DOHH2 (cell line): ENCODE data around the gene IL12A.

Experiments
- H3F3A ChIP-seq: fragments of 200-600 bp; sonication (generic), shearing (Covaris generic); 2 replicates; pipeline ENCODE4 v1.6.0; 2016; ENCODE audit warnings: antibody characterized with exemption, mild to moderate bottlenecking; ENCODE audit not compliant: control insufficient read depth, insufficient read depth
- H3K27ac ChIP-seq: fragments of 200-600 bp; sonication (generic); 2 replicates; pipeline ENCODE4 v1.5.1; 2014; ENCODE audit warnings: low read depth, mild to moderate bottlenecking, low read length, moderate library complexity
- H3K27me3 ChIP-seq: fragments of 200-600 bp; sonication (generic); 2 replicates; pipeline ENCODE4 v1.6.1; 2014; ENCODE audit warnings: mild to moderate bottlenecking, low read length, mixed read lengths; ENCODE audit not compliant: control insufficient read depth
- H3K36me3 ChIP-seq: fragments of 200-600 bp; sonication (generic); 2 replicates; pipeline ENCODE4 v1.6.1; 2014; ENCODE audit warnings: mild to moderate bottlenecking, low read length, moderate library complexity, mixed read lengths; ENCODE audit not compliant: control insufficient read depth
- H3K4me1 ChIP-seq: fragments of 200-600 bp; sonication (generic); 2 replicates; pipeline ENCODE4 v1.6.1; 2014; ENCODE audit warnings: mild to moderate bottlenecking, low read length, mixed read lengths; ENCODE audit not compliant: control insufficient read depth
- H3K4me2 ChIP-seq: fragments of 200-600 bp; sonication (generic); 2 replicates; pipeline ENCODE4 v1.6.0; 2014; ENCODE audit warnings: mild to moderate bottlenecking, low read length, moderate library complexity
- H3K4me3 ChIP-seq: fragments of 200-600 bp; sonication (generic); 2 replicates; pipeline ENCODE4 v1.5.1; 2014; ENCODE audit warnings: mild to moderate bottlenecking, low read length, mixed read lengths
- H3K79me2 ChIP-seq: fragments of 200-600 bp; sonication (generic); 2 replicates; pipeline ENCODE4 v1.6.1; 2014; ENCODE audit warnings: mild to moderate bottlenecking, low read length, mixed read lengths; ENCODE audit not compliant: control insufficient read depth
- H3K9me2 ChIP-seq: fragments of 200-600 bp; sonication (generic); replicated peaks from 2 replicates; pipeline ENCODE4 v1.6.1; 2014; ENCODE audit warnings: mild to moderate bottlenecking, low read length, mixed read lengths; ENCODE audit not compliant: control insufficient read depth
- H3K9me3 ChIP-seq: fragments of 200-600 bp; sonication (generic); 2 replicates; pipeline ENCODE4 v1.6.1; 2014; ENCODE audit warnings: antibody characterized with exemption, low read length, mixed read lengths; ENCODE audit not compliant: control insufficient read depth, insufficient read depth
- H4K20me1 ChIP-seq: fragments of 200-600 bp; sonication (generic); 2 replicates; pipeline ENCODE4 v1.6.0; 2014; ENCODE audit warnings: low read depth, mild to moderate bottlenecking, antibody characterized with exemption, low read length, moderate library complexity; ENCODE audit not compliant: control insufficient read depth, insufficient read depth
- CTCF ChIP-seq: fragments of 200-600 bp; sonication (generic); IDR thresholded peaks from one replicate; pipeline ENCODE4 v1.5.1; 2014; ENCODE audit warnings: antibody characterized with exemption, mild to moderate bottlenecking, low read depth, low read length; ENCODE audit not compliant: poor library complexity, severe bottlenecking
- EZH2phosphoT487 ChIP-seq: fragments of 200-600 bp; sonication (generic); IDR thresholded peaks from 2 replicates; pipeline ENCODE4 v1.6.1; 2017; ENCODE audit warnings: borderline replicate concordance, mild to moderate bottlenecking, antibody characterized with exemption, low read length, moderate library complexity, mixed read lengths

IL12A gene

DNA sequence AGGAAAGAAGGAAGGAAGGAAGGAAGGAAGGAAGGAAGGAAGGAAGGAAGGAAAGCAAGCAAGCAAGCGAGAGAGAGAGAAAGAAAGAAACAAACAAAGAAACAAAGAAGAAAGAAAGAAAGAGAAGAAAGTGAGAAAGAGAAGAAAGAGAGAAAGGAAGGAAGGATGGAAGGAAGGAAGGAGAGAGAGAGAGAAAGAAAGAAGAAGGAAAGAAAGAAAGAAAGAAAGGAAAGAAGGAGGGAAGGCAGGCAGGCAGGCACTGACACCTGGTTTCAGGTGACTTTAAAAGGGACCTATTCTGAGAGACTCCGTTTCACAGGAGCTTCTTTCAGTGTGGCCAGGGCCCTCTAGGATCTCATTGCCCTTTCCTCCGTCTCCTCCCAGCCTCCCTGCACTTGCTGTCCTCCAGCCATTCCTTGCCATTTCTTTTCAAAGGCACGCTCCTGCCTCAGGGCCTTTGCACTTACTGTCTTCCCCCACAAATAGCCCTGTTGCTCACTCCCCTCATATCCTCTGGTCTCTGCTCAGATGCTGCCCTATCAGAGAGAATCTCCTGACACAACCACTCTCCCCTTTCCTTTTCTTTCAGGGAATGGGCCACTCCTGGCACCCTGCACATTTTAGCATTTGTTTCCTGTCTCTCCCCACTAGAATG is 31.5 kb downstream of the IL12A start:
- H3K27ac ChIP-seq = no peak overlapping the region
- no peak overlapping the region for H3K4me2 ChIP-seq
- no peak overlapping the region for H3K4me3 ChIP-seq
- H3K9me3 ChIP-seq = no peaks in the 10 kb centered on the region
- no peaks in the 10 kb centered on the region for H3K4me1 ChIP-seq
- peaks cover 6% of the 10 kb centered on the region for H3K27me3 ChIP-seq
- TF ChIP-seq CTCF (no peak), EZH2phosphoT487 (no peak)
- no peaks in the 10 kb centered on the region for H3F3A ChIP-seq
- H3K36me3 ChIP-seq = no peaks in the 10 kb centered on the region
- H4K20me1 ChIP-seq = no peaks in the 10 kb centered on the region
- no peaks in the 10 kb centered on the region for H3K9me2 ChIP-seq
- no peaks in the 10 kb centered on the region for H3K79me2 ChIP-seq

DNA sequence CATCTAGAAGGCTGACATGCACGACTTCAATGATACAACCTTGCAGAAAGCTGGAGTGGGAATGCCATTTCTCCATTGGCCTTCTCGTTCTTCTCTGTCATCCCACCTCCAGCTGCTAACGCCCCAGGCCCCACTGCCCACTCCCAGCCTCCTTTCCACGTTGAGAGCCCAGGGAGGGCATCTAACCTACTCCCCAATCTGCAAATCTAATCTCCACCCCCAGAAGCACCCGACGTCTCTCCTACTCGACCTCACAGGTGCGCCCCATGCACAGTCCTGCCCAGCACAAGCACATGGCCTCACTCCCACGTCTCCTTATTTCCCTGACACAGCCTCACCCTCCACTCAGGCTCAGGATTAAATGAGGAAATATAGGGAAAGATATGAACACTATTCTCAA is 33.4 kb downstream of the IL12A start:
- H3K79me2 ChIP-seq = no peaks in the 10 kb centered on the region
- TF ChIP-seq EZH2phosphoT487 = no peak
- no peak for TF ChIP-seq CTCF
- peaks cover 6% of the 10 kb centered on the region for H3K27me3 ChIP-seq
- H3K4me3 ChIP-seq = no peak overlapping the region
- no peaks in the 10 kb centered on the region for H3K36me3 ChIP-seq
- H3K9me2 ChIP-seq = no peaks in the 10 kb centered on the region
- no peaks in the 10 kb centered on the region for H3K4me1 ChIP-seq
- H3F3A ChIP-seq = no peaks in the 10 kb centered on the region
- no peak overlapping the region for H3K27ac ChIP-seq
- H4K20me1 ChIP-seq = no peaks in the 10 kb centered on the region
- no peak overlapping the region for H3K4me2 ChIP-seq
- H3K9me3 ChIP-seq = no peaks in the 10 kb centered on the region

DNA sequence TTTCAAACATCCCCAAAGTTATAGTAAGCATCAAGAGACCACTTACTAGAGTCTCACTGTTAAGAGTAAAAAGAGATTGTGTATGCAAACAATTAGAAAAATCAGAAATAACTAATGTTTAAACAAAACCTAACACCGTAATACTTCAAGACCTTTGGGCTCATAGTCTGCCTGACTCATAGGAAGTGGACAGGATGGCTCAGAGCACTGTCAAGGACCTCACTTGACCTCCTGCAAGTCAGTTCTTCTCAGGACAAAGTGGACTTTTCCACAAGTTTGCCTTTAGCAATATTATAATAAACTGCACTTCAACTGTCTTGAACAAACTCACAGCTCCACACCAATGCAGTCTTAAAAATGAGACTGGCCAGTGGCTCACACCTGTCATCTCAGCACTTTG is 34.8 kb downstream of the IL12A start:
- H3K9me3 ChIP-seq = no peaks in the 10 kb centered on the region
- no peak overlapping the region for H3K4me3 ChIP-seq
- TF ChIP-seq CTCF = no peak
- TF ChIP-seq EZH2phosphoT487 = no peak
- peaks cover 6% of the 10 kb centered on the region for H3K27me3 ChIP-seq
- no peak overlapping the region for H3K4me2 ChIP-seq
- H3K27ac ChIP-seq = no peak overlapping the region
- H3K9me2 ChIP-seq = no peaks in the 10 kb centered on the region
- no peaks in the 10 kb centered on the region for H4K20me1 ChIP-seq
- H3F3A ChIP-seq = no peaks in the 10 kb centered on the region
- H3K4me1 ChIP-seq = no peaks in the 10 kb centered on the region
- H3K36me3 ChIP-seq = no peaks in the 10 kb centered on the region
- no peaks in the 10 kb centered on the region for H3K79me2 ChIP-seq
